HuH-7 (cell line): Measurements from ENCODE around the gene EPN1.

Experiments
- DNase-seq: peaks from one replicate; pipeline ENCODE4 v3.0.0; 2011; ENCODE audit warnings: low spot score

Gene EPN1

DNA sequence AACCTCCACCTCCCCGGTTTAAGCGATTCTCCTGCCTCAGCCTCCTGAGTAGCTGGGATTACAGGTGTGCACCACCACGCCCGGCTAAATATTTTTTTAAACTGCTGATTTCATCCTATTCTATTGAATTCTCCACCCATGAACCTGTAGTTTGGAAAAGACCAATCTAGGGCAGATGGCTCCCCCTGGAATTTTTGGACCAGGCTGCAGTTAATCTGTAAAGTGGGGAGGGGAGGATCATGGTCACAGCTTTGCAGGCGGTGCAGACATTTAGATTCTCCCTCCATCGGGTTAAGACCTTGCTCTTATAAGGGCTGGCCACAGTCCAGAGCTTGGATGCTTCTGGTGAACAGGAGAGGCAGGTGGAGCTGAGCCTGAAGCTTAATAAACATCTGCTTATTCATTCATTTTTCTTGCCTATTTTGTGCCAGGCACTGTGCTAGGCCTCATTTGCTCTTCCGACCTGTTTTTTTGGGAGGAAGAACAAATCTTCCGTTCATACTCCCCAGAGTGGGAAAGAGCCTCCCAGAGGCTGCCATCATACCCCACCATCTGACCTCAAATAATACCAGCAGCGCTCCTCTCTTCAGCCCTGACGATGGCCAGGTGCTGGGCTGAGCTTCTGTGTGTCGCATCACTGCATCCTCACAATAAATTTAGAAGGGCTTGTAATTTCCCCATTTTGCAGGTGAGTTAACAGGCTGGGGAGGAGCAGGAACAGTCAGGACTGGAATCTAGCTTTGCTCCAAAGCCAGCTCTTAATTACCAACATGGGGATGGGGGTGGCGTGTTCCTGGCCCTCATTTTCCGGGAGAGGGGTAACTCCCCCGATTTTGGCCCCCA is 27.9 kb upstream of the EPN1 start:
- no peak for DNase-seq

DNA sequence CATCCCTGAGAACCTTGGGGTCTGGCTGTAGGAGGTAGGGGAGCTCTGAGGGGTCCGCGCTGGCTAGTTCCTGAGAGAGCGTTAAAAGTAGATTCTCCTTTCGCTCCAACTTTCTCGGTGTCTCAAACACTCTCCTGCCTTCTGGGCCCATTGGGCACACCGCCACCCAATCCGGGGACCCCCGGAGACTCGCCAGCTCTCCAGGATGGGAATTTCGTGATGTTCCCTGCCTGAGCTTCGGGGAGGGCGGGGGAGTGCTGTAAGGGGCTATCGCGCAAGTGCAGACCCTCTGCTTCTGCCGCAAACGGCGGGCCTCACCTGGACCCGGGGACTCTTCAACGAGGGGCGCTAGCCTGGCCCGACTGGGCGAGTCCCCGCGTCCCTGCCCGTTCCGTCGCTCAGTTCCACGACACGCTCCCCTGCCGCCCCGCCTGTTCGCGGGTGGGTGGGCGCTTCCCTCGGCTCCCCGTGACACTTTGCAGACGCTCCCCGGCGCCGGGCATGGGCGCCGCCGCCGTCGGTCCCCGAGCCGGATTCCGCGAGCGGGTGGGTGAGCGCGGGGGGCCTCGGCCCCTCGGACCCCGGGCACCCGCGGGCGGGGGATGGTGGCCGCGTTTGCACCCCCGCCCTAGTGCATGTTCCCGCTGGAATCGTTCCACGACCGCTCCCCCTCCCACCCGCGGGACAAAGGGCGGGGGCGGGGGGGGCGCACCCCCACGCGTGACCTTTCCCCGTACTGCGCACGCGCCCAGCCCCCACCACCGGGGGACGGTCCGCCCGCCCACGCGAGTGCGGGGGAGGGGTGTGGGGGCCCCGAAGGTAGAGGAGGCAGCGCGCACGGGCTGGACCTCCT is 27.1 kb upstream of the EPN1 start, which contains the start of gene CCDC106:
Gene CCDC106 (plus strand): TSS at position 481 of the 853 bp plus-strand sequence. CDS start 835 bp downstream, outside the sequence.
- DNase-seq, result peak; percentile 87

DNA sequence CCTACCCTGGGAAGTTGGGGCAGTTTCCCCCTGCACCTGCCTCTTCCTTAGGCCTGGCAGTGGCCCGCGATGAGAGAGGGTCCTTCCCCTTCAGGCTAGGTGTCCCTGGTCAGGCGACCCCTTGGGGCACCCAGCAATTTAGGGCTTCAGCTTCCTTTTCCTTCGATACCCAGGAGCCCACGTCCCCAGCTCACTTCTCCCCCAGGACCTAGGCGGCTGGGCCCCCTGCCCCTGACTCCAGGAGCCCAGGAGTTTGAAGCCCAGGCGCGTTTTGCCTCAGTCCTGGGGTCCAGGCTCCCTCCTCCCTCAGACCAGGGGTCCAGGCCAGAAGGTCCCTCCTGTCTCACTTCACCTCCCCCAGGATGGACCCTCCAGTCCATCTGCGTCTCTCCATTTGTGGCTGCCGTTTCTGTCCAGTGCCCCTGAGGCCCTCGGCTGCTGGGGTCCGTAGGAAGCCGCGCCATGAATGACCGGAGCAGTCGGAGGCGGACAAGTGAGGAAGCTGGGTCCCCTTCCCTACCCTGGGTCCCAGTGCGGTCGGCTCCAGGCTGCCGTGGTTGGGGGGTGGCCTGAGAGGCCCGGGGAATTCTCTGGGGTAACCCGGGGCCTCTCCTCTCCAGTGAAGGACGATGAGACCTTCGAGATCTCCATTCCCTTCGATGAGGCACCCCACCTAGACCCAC is 26.3 kb upstream of the EPN1 start:
- no peak for DNase-seq

DNA sequence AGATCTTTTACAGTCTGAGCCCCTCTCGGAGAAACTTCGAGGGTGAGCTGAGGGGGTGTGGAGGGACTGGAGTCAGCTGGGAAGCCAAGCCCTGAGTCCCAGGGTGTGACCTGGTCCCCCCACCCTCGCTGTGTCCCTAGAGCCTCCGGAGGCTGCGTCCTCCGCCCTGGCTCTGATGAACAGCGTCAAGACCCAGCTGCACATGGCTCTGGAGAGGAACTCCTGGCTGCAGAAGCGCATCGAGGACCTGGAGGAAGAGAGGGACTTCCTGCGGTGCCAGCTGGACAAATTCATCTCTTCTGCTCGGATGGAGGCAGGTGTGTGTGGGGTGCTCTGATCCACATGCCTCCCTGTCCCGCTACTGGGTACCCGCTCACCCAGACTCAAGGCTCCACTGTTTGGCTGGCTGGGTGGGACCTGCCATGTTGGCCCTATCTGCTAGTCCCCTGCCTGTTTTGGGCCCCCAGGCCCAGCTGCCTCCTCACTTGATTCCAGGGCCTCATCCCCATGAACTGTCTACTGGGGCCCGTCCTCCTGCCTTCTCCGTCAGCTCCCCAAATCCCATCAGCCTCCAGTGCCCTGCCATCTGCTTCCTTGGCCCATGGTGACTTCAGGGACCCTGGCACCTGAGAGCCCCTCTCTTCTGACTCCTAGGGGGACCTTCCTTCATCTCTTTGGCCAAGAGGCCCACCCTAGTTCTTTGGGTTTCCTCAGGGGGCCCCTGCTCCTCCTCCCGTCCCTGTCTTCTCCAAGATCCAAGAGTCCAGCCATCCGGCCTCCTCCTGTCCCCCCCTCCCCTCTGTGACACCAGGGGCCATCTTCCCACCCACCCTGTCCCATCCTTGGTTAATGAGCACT is 25.5 kb upstream of the EPN1 start:
- DNase-seq, result no peak

DNA sequence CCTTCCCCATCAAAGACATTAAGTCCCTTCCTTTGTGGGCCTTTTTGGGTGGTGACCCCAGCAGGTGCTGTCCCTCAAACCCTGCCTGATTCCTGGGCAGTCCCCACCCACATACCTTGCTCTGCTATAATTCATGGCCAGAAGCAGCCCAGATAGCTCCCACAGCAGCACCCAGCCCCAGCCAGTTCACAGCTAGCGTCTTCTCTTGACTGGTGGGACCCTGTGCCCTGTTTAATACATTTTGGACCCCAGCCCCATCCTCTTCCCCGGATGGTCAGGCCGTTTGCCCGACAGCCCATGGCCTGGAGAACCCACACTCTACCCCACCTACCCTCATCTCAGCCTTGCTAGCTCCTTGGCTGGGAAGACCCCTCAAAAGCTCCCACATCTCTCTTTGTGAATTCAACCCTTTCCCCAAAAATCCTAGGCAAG is 24.9 kb upstream of the EPN1 start:
- no peak for DNase-seq

DNA sequence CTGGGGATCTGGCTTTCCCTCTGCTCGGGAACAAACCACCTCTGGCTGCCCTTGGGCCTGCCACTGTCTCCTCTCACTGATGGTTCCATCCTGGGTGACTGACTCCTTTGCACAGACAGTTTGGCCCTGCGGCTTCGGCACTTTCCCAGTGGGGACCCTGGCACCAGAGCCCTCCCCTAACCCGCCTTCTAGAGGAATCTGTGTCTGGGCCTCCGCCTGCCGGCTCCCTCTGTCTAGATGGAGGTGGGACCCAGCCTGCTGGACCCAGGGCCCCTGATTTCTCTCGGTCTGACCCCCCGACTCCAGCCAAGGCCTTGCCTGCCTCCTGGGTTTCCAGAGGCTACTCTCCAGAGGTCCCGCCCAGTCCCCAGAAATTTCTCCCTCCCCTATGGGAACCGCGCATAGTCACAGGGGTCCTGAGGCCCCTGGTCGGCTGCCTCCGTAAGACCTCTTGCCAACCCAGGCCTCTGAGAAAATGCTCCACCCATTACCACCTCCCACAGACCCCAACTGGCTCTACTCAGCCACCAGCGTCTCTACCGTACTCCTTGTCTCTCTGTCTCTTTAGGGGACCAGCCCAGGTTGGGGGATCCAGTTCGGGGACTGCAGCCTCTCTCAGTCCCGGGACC is 24.3 kb upstream of the EPN1 start:
- DNase-seq, result no peak

DNA sequence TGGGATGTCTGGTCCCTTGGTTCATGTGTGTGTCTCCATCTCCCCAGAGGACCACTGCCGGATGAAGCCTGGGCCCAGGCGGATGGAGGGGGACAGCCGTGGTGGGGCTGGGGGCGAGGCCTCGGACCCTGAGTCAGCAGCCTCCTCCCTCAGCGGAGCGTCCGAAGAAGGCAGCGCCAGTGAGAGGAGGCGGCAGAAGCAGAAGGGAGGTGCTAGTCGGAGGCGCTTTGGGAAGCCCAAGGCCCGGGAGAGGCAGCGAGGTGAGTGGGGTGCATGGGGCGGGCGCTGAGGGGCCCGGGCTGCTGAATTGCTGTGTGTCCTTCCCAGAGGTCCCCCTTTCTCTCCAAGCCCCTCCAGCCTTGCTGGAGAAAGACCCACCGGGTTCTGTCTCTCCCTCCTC is 23.8 kb upstream of the EPN1 start:
- DNase-seq, result no peak

DNA sequence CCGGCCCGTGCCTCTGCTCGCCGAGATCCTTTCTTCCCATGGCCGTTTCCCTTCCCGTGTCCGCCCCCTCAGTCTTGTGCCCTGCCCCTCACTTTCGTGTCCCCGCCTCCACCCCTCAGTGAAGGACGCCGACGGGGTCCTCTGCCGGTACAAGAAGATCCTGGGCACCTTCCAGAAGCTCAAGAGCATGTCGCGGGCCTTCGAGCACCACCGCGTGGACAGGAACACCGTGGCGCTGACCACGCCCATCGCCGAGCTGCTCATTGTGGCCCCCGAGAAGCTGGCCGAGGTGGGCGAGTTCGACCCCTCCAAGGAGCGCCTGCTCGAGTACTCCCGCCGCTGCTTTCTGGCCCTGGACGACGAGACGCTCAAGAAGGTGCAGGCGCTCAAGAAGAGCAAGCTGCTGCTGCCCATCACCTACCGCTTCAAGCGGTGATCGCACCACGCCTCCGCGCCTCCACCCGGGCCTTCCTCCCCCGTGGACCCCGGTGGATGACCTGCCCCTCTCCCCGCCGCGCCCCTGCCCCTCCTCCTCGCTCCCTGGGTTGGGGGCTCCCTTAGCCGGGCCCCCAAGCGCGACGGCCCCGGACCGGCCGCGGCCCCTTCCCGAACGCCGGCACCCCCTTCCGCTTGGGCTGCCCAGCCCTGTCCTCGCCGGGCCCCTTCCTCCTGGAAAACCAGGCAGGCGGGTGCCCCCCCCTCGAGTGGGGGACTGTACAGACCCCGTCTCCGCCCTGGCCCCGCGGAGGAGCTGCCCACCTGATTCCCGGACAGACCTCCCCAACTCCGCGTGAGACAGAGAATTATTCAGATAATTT is 22.5 kb upstream of the EPN1 start:
- DNase-seq, result no peak

DNA sequence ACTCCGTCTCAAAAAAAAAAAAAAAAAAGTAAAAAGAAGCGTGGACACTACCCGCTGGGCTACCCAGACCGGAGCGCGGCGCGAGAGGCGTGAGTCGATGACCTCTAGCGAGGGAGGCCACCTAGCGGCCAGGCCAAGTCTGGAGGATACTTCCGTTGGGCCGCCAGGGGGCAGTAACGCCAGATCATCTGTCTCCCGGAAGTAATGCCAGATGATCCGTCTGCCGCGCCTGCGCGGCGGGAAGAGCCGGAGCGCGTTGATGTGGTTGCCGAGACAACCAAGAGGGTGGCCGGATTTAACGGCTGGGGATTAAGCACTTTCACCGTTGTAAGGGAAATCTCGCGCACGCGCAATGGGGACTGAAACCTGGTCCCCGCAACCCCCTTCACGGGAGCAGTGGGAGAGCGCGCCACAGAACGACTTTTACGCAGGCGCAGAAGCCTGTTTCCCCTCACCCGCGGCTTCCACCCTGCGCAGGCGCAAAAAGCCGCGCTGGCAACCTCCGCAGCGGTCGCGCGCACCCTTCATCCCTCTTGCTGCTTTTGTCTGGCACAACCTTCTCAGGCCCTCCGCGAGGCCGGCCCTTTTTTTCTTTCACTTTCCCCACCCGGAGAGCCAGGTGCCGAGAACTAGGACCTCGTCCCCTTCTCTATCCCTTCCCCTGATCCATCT is 21.2 kb upstream of the EPN1 start:
- peak; percentile 98 for DNase-seq

DNA sequence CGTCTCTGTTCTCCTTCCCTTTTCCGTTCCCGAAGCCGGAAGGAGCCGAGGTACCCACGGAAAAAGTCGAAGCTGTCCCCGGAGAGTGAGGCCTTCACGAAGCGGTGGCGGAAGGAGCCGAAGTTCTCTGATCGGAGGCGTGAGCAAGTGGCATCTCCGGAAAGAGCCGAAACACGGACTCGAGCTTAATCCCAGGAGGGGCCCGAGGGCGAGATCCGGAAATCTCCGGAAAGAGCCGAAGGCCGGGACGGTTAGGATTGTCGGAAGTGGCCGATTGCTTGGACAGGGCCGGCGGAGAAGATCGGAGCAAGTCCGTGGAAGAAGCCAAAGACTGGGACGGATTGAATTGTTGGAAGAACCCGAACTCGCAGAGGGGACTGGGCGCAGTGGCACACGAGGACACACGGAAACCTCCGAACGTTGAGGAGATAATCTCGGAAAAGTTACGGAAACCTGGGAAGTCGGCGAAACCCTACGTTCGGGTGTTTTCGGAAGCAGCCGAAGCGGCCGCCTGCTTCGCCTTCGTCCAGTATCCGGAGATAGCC is 20.6 kb upstream of the EPN1 start:
- peak; percentile 92 for DNase-seq

DNA sequence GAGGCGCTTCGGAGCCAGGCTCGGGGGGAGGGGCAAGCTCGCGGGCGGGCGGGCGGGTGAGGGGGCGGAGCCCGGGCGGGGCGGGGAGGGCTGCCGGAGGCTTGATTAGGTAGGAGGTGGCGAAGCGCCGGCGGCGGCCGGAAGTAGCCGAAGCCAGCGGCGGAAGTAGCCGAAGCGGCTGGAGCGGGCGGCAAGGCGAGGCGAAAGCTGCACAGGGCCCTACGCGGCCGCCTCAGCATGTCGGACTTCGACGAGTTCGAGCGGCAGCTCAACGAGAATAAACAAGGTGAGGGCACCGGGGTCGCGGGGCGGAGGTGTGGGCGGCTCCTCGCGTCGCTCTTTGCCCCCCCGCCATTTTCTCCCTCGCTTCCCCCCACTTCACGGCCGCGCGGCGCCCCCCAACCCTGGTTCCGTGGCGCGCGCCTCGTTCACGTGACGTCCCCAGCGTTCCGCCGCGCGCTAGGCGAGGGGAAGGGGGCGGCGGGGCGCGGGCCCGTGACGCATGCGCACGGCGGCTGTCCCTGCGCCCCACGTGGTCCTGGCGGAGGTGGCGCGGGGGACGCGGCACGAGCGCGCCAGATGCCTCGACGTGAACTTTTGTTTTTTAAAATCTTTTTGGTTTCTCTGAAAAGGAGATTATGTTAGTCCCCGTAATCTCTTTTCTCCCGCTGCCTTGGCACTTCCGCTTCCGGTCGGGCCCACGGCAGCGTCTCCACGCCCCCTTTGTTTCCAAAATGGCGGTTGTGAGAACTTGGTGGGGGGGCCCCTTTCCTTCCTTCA is 20.0 kb upstream of the EPN1 start, which contains the start of gene U2AF2:
Gene U2AF2 (plus strand): TSS at position 168 of the 780 bp plus-strand sequence. CDS start 70 bp downstream, at position 238.
- peak; percentile 87 for DNase-seq

DNA sequence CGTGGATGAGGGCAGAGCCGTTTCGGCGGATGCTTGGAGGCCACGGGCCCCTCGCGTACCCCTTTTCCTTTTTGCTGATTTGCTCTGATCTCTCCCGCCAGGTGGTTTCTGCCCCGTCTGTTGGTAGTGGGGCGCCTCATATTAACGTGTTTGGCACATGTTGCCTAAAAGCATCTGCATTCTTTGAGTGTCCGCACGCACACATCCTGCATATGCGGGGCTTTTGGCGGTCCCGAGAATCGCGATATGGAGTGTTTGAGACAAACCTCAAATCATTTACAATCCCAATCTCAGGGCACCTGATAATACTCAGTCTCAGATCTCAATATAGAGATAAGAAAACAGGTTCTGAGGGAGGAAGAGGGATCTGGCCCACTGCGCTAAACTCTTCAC is 19.4 kb upstream of the EPN1 start:
- DNase-seq, result no peak

DNA sequence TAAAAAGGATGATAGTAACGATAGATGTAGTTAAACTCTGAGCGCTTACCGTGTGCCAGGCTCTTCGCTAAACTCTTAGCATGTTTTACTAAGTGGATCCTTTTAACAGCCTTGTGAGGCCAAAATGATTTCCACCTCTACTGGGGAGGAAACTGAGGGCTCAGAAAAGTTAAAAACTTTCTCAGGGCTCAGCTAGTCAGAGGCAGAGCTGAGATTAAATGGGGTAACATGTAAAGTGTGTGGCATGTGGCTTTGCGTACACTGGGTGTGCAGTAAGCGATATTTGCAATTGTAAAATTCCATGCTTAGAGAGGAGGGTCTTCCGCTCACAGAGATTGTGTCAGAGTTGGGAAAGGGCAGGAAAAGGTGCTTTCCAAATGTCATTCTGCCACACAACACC is 18.5 kb upstream of the EPN1 start:
- DNase-seq, result no peak

DNA sequence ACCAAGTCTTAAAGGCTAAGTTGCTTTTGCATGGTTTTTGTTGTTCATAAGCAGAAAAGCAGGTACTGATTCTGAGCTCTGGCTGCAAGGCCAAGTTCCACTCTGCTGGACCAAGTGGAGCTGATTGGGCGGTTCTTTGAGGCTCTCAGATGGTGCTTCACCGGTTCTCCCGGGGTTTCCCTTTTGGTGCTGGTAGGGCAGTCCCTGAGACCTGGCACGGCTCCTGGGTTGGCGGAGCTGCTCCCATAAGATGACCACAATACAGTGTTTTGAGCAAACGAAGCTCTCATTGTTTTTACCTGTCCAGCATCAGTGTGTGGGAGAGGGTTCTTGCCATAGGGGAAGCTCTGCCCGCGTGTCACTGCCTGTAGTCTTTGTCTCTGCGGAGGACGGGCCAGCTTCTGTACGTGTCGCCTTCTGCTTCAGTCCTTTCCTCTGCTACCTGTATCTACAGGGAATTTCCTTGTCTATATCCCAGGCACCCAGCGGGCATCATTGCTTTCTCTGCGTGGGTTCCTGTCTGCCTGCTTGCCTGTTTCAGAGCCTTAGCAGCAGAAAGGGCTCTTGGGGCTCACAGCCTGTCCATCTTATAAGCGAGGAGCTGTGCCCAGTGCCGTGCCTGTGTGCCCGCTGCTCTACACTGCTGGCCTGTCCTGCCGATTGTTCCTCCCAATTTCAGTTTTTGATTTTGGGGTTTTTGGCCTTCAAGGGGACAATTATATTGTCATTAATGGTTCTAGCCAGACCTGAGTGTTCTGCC is 17.9 kb upstream of the EPN1 start:
- DNase-seq, result no peak

DNA sequence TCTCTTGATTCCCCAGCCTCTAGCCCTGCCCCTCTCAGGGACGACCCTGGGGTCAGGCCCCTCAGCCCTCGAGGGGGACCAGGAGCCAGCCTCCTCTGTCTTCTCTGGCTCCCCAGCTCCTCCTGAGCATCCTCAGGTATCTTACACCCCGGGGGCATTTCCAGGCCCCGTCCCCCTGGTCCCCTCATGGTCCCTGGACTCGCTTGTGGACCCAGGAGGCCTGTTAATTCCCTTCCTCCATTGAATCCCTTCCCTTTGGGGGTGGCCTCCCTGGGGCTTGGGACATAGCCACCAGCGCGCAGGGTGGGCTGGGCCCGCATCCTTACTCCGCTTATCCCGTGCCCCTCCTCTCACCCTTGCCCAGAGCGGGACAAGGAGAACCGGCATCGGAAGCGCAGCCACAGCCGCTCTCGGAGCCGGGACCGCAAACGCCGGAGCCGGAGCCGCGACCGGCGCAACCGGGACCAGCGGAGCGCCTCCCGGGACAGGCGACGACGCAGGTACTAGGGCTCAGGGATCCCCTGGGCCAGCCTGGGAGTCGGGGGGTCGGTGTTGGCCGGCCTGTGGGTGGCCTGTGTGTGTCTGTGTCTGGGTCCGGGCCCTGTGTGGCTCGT is 16.1 kb upstream of the EPN1 start:
- no peak for DNase-seq

DNA sequence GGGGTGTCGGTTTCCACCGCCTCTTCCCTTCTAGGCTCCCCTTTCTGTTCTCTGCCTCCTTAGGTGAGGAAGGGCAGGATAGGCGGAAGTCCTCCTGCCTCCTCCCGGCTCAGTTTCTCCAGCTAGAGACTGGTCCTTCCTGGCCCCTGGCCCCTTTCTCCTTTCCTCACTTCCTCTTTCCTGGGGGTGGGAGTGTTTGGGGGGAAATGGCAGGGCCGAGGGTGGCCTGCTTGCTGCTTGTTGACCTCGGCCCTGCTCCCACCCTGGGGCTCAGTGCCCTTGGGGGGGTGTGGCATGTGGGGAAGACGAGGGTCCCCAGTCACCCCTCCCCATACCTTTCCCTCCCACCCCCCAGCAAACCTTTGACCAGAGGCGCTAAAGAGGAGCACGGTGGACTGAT is 15.2 kb upstream of the EPN1 start:
- DNase-seq, result no peak

DNA sequence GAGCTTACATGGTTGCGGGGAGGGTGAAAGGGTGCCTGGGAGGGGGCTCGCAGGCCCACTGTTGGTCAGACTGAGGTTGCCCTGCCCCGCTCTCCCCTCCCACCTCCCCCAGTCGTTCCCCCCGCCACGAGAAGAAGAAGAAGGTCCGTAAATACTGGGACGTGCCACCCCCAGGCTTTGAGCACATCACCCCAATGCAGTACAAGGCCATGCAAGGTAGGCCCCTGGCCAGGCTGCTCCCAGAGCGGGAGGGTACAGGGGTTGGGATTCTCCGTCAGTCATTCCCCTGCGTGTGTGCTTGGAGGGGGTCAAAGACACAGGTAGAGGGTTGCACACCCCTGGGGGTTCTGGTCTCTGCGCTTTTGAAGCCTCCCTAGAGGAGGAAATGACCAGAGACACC is 14.6 kb upstream of the EPN1 start:
- no peak for DNase-seq
